Measurements from ENCODE around the gene ALB.
"Not testable (repeated sequence)": the region's sequence is repeated elsewhere in the genome, so short reads cannot be mapped to it uniquely, and the experiment has no call there.

Gene ALB

DNA sequence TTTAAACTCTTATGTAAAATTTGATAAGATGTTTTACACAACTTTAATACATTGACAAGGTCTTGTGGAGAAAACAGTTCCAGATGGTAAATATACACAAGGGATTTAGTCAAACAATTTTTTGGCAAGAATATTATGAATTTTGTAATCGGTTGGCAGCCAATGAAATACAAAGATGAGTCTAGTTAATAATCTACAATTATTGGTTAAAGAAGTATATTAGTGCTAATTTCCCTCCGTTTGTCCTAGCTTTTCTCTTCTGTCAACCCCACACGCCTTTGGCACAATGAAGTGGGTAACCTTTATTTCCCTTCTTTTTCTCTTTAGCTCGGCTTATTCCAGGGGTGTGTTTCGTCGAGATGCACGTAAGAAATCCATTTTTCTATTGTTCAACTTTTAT, at the start of gene ALB:
ALB (plus strand) TSS at position 246 of the 400 bp plus-strand sequence; CDS start at position 287, 41 bp downstream.
- no peak for DNase-seq (ENCODE audit: low read depth)

DNA sequence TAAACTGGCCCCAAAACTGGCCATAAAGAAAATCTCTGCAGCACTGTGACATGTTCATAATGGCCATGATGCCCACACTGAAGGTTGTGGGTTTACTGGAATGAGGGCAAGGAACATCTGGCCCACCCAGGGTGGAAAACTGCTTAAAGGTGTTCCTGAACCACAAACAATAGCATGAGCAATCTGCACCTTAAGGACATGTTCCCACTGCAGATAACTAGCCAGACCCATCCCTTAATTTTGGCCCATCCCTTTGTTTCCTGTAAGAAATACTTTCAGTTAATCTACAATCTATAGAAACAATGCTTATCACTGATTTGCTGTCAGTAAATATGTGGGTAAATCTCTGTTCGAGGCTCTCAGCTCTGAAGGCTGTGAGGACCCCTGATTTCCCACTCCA, 46.9 kb upstream of the ALB start:
- not testable (repeated sequence) for DNase-seq (ENCODE audit: low read depth)

DNA sequence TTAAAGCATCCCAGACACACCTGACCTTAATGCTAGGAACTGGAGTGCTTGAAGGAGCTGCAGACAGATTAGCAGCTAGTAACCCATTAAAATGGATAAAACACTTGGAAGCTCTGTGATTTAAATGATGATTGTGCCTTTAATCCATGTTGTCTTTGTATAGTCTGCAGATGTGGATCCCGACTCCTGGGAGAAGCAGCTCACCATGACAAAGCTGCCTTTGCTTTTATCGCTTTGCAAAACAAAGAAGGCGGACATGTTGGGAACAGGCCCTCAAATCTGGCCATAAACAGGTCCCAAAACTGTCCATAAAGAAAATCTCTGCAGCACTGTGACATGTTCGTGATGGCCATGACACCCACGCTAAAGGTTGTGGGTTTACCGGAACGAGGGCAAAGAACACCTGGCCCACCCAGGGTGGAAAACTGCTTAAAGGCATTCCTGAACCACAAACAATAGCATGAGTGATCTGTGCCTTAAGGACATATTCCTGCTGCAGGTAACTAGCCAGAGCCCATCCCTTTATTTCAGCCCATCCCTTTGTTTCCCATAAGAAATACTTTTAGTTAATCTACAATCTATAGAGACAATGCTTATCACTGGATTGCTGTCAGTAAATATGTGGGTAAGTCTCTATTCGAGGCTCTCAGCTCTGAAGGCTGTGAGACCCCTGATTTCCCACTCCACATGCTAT, 34.4 kb upstream of the ALB start:
- not testable (repeated sequence) for DNase-seq (ENCODE audit: low read depth)

DNA sequence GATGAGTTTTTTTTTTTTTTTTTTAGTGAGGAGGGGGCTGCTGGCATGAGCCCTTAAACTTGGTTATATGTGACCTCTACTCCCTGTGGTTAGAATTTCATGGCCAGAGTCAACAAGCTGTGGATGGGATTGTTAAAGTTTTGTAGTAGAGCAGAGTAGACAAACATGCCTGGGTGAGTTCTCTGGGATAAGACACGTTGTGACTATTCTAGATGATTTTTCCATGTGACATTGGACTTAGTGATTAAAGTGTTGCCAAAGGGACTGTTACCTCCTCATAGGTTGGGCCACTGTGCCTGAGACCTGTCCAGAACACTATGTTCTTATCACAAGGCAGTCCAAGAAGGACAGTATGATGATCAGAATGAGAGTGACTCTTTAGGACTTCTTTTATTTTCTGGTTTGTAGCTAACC, 28.8 kb upstream of the ALB start:
- DNase-seq (ENCODE audit: low read depth) = no peak

DNA sequence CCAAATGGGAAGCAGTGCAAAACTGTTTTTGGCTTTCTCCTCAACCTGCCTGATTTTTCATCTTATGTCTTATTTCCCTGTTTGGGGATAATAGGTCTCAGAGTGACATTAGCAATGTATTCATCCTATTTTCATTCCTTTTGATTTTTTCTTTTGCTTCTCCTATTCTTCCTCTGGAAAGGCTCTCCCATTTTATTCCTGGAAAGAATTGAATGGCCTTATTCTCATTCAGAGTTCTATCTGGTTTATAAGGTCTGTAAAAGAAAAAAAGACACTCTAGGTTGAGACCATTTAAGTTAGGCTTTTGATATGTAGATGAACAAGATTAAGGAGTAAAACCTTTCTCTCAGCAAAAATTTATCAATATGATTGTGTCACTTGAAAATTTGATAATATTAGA, 27.8 kb upstream of the ALB start:
- DNase-seq (ENCODE audit: low read depth) = no peak

DNA sequence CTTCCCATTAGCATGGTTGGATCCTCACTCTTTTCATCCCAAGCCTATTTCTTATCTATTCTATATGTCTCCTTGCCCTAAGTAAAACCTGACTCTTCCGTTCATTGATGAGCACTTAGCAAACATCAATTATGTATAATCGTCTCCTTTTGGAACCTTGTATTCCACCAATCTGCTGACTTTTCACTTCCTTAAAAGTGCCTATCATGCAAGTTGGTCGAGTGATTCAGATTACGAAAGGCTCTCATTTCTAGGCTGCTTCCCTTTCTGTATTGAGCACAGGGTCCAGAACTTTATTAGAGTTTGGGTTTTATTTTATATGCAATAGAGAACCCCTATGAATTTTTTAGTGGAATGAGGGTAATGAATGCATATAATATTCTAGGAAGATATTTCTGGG, 27.1 kb upstream of the ALB start:
- no peak for DNase-seq (ENCODE audit: low read depth)

DNA sequence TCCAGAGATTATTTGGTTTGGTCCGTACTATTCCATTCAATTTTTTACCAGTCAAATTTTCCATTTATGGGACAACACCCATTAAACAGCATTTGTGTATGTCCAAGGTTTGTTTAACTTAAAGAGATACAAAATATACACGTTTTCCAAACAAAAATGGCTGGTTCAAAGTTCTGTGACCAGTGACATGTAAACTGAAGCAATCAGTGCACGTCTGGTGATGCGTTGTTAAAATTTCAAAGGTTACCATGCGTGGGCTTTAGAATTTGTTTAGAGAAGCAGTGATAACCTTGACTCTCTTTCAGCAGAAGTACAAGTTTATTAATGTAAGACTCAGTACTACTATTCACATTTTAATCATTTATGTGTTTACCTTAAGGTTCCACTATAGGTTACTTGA, 25.2 kb upstream of the ALB start:
- DNase-seq (ENCODE audit: low read depth) = no peak

DNA sequence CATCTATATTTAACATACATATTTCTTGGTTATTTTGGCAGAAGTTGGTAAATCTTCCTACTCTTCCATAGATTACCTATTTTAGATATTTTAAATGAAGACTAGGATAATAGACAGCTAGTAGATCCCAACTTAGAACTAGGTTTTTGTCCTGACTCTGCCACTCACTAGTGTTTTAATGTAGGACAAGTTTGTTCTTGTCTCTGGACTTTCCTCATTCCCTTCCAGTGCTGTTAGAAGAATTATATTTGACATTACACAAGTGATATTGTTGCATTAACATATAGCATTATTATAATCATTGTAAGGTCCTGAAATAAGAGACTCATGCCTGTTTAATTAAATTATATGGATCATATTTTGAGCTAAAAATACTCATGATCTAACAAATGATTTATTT, 24.1 kb upstream of the ALB start:
- no peak for DNase-seq (ENCODE audit: low read depth)

DNA sequence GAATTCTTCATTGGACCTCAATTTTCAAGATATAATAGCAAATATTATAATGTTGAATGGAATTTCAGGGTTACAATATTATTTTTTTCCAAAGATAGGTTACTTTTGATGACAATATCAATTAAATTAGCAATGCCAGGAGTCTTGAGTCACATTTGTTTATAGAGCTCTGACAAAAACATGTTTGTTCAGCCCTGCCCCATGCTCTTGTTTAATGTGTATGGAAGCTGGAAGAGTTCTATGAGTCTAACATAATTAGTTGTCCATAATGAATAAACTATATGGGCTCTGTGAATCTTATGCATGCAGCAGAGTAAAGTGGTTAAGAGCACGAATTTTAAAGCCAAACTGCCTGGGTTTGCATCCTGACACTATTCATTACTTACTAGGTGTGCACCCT, 22.9 kb upstream of the ALB start:
- no peak for DNase-seq (ENCODE audit: low read depth)

DNA sequence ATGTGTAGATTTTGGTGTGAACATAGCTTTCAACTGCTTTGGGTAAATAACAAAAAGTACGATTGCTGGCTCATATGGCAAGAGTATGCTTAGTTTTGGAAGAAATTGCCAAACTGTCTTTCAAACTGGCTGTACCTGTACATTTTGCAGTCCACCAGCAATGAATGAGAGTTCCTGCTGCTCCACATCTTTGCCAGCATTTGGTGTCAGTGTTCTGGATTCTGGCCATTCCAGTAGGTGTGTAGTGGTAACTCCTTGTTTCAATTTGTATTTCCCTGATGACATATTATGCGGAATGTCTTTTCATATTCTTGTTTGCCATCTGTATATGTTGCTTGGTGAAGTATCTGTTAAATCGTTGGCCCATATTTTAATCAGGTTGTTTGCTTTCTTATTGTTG, 20.6 kb upstream of the ALB start:
- DNase-seq (ENCODE audit: low read depth) = no peak

DNA sequence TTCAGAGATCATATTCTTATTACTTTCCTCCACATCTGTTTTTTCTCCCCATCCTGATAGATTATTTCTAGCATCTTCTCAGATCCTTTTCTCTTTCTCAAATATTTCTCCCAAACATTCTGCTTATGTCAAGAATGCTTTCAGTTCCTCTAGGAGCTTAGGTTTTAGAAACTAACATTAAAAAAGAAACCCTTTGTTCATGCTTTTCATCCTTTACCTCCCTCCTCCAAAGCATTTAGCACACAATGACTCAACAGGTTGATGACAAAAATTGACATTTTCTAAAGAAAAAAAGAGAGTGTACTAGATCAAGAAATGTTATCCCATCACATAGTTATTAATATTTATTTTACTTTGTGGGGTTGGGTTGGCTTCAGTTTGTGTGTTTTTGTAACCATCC, 16.5 kb upstream of the ALB start:
- DNase-seq (ENCODE audit: low read depth) = no peak

DNA sequence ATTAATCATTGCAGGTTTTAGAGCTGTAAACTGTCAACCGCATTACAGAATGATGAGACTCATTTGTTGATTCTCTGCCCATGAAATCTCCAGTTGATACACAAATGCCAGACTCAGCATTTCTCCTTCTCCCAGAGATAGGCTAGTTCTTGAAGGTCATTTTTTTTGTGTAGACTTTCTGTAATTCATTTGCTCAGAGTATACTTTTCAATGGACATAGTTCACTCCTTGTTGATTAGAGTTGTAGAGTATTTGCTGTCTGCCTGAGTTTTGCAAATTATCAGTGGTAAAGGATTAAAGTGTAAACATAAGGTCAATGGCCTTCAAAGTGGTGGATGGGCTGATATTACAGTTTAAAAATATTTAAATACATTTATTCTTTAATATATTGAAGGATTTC, 15.2 kb upstream of the ALB start:
- no peak for DNase-seq (ENCODE audit: low read depth)

DNA sequence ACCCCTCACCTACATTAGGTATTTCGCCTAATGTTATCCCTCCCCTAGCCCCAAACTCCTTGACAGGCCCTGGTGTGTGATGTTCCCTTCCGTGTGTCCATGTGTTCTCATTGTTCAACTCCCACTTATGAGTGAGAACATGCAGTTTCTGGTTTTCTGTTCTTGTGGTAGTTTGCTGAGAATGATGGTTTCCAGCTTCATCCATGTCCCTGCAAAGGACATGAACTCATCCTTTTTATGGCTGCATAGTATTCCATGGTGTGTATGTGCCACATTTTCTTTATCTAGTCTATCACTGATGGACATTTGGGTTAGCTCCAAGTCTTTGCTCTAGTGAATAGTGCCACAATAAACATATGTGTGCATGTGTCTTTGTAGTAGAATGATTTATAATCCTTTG, 14.4 kb upstream of the ALB start:
- not testable (repeated sequence) for DNase-seq (ENCODE audit: low read depth)

DNA sequence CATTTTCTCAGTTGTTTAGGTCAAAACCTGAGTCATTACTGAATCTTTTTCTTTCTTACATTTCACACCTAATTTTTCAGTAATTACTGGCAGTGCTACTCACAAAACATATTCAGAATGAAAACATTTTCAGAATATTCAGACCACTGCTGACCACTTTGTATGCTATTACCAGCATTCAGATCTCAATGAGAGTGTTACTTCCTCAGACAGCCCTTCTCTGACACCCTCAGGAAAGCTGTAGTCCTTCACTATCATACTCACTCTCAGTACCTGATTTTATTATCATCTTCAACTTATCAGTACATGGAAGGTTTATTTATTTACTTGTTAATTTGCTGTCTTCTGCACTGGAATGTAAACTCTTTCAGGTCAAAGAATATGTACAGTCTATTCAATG, 12.3 kb upstream of the ALB start:
- no peak for DNase-seq (ENCODE audit: low read depth)

DNA sequence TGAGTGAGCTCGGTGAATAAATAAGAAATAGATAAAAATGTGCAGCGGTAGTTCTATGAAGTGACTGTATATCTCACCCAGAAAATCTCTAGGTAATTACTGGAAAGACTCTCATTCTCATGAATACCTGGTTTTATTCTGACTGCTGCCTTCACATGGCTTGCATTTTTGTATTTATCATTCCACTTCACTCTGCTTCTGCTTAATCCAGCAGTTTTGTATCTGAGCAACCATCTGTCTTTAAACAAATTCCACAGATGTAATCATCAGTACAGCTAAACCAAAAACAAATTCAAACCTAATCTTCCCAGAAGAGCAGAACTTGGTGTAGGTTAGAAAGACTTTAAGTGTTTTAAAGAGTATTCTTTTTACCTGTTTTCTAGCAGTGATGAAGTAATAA, 11.2 kb upstream of the ALB start:
- DNase-seq (ENCODE audit: low read depth) = no peak

DNA sequence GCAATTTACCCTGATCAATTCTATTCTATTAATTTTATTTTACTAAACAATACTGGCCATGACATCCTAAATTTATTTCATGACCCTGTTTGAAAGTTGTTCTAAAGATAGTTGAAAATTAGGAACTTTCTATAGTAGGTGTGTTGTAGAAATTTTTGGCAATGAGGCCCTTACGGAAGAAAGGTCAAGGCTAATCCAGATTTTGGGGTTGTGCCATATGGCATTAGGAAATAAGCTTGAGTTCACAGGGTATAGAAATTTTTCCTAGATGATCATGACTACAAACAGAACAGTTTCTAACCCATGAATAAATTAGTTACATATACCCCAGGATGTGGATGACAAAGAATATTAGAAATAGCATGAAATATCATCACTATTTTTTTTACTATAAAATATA, 7.8 kb upstream of the ALB start:
- DNase-seq (ENCODE audit: low read depth) = no peak

DNA sequence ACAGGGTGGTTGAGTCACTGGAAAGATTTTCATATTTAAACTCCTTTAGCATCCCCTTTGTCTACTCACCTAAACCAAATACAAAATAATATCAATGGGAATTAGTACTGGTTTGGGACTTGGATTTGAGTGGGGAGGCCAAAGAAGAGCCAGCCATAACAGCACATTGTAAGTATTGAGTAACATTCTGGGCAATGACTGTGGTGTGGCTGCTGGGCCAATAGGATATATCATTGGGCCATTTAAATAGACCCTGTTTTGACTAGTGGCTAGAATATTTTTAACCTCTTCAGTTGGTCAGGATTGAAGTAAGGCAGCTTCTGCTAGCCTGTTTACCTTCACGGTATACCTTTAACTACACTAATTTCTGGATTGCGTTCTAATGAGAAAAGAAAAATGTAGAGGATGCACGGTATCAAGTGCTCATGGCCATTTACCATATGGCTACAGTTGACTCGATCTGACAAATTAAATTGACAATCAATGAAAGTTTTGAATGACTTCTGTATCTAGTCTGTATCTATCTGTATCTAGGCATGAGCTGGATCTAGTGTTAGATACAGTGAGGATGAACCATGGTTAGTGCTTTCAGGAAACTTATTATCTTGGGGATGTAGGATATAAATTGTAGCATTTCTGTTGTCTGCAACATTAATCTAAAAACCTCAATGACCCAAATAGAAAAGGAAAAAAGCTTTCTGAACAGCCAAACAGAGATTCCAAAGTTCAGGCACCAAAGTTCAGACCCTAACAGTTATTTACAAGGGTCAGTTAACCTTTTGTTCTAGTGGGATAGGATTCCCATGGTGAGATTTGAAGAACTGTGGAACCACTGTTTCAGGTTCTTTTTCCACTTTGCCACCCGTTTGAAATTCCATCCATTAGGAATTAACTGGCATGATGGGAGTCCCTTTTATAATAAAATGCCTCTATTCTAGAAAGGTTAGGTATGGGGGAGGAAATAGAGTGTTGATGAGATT, 6.8 kb upstream of the ALB start:
- DNase-seq (ENCODE audit: low read depth) = no peak

DNA sequence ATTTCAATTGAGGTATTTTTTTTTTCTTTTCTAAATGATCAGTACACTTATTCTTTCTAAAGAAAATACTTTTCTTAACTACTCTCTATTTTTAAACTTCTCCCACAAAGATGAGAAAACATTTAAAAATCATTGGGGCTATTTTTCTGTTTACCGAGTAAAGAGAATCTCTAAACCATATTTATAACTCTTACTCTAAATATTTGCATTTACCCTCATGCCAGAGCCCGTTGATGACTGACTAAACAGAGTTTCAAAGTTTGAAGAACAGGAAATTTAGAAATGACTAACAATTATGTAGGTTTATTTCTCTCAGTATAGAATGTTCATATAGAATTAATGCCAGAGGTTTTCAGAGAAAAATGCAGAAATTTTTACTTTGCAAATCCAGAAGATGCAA, 2.7 kb upstream of the ALB start:
- DNase-seq (ENCODE audit: low read depth) = no peak

DNA sequence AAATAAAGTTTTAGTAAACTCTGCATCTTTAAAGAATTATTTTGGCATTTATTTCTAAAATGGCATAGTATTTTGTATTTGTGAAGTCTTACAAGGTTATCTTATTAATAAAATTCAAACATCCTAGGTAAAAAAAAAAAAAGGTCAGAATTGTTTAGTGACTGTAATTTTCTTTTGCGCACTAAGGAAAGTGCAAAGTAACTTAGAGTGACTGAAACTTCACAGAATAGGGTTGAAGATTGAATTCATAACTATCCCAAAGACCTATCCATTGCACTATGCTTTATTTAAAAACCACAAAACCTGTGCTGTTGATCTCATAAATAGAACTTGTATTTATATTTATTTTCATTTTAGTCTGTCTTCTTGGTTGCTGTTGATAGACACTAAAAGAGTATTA, 370 bp downstream of the ALB start:
- DNase-seq (ENCODE audit: low read depth) = no peak

DNA sequence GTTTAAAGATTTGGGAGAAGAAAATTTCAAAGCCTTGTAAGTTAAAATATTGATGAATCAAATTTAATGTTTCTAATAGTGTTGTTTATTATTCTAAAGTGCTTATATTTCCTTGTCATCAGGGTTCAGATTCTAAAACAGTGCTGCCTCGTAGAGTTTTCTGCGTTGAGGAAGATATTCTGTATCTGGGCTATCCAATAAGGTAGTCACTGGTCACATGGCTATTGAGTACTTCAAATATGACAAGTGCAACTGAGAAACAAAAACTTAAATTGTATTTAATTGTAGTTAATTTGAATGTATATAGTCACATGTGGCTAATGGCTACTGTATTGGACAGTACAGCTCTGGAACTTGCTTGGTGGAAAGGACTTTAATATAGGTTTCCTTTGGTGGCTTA, 1.1 kb downstream of the ALB start:
- DNase-seq (ENCODE audit: low read depth) = no peak

DNA sequence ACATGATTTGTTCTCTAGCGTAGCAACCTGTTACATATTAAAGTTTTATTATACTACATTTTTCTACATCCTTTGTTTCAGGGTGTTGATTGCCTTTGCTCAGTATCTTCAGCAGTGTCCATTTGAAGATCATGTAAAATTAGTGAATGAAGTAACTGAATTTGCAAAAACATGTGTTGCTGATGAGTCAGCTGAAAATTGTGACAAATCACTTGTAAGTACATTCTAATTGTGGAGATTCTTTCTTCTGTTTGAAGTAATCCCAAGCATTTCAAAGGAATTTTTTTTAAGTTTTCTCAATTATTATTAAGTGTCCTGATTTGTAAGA, 2.4 kb downstream of the ALB start:
- no peak for DNase-seq (ENCODE audit: low read depth)

DNA sequence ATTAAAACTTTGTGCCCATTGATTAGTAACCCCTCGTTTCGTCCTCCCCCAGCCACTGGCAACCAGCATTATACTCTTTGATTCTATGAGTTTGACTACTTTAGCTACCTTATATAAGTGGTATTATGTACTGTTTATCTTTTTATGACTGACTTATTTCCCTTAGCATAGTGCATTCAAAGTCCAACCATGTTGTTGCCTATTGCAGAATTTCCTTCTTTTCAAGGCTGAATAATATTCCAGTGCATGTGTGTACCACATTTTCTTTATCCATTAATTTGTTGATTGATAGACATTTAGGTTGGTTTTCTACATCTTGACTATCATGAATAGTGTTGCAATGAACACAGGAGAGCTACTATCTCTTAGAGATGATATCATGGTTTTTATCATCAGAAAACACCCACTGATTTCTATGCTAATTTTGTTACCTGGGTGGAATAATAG, 3.2 kb downstream of the ALB start:
- DNase-seq (ENCODE audit: low read depth) = no peak

DNA sequence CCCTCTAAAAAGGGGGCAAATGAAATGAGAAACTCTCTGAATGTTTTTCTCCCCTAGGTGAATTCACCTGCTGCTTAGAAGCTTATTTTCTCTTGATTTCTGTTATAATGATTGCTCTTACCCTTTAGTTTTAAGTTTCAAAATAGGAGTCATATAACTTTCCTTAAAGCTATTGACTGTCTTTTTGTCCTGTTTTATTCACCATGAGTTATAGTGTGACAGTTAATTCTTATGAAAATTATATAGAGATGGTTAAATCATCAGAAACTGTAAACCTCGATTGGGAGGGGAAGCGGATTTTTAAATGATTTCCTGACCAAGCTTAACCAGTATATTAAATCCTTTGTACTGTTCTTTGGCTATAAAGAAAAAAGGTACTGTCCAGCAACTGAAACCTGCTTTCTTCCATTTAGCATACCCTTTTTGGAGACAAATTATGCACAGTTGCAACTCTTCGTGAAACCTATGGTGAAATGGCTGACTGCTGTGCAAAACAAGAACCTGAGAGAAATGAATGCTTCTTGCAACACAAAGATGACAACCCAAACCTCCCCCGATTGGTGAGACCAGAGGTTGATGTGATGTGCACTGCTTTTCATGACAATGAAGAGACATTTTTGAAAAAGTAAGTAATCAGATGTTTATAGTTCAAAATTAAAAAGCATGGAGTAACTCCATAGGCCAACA, 4.2 kb downstream of the ALB start:
- no peak for DNase-seq (ENCODE audit: low read depth)
